Liver (tissue), 9 donors: Measurements from ENCODE around the gene CCDC106. TPM values are rescaled to one million over a fixed set of nuclear protein-coding genes. Genes with fewer than 3 reads are reported as not detected.
A peak's percentile ranks its signal among the peaks of the same experiment; 100 is the strongest.

ENCODE experiments used
- DNase-seq: peaks from one replicate; pipeline ENCODE4 v3.0.0-alpha.2; 2017; ENCODE audit warnings: low spot score
- H3K27ac ChIP-seq, 2 donors: one replicate each; pipeline ENCODE4 v1.7.0; 2013; ENCODE audit warnings: inconsistent platforms in 2 of 2, low read length in 2 of 2, control low read depth in 1 of 2, low read depth in 1 of 2, mild to moderate bottlenecking in 1 of 2
- H3K27me3 ChIP-seq, 4 donors: one replicate each; pipeline versions ENCODE4 v1.6.1 to v1.7.0; 2013; ENCODE audit warnings: low read length in 3 of 4, inconsistent platforms in 1 of 4, mild to moderate bottlenecking in 1 of 4, moderate library complexity in 1 of 4; ENCODE audit not compliant: control insufficient read depth in 4 of 4, insufficient read depth in 4 of 4
- H3K36me3 ChIP-seq, 4 donors: one replicate each; pipeline versions ENCODE4 v1.6.1 to v1.7.0; 2013; ENCODE audit warnings: low read length in 3 of 4, mild to moderate bottlenecking in 3 of 4, low read depth in 1 of 4, moderate library complexity in 1 of 4; ENCODE audit not compliant: control insufficient read depth in 4 of 4, insufficient read depth in 3 of 4
- H3K4me1 ChIP-seq, 4 donors: one replicate each; pipeline versions ENCODE4 v1.6.1 to v1.7.0; 2013; ENCODE audit warnings: low read length in 3 of 4, mild to moderate bottlenecking in 3 of 4, moderate library complexity in 1 of 4; ENCODE audit not compliant: control insufficient read depth in 4 of 4, insufficient read depth in 4 of 4
- H3K4me3 ChIP-seq, 3 donors: one replicate each; pipeline versions ENCODE4 v1.6.1 to v1.7.0; 2013; ENCODE audit warnings: low read length in 3 of 3, control low read depth in 1 of 3, low read depth in 1 of 3, mild to moderate bottlenecking in 1 of 3
- H3K9ac ChIP-seq, 2 donors: one replicate each; pipeline ENCODE4 v1.7.0; 2013; ENCODE audit warnings: low read length in 2 of 2, mild to moderate bottlenecking in 2 of 2, moderate library complexity in 2 of 2, control low read depth in 1 of 2, low read depth in 1 of 2
- H3K9me3 ChIP-seq, 4 donors: one replicate each; pipeline versions ENCODE4 v1.6.1 to v1.7.0; 2013; ENCODE audit warnings: low read length in 3 of 4; ENCODE audit not compliant: control insufficient read depth in 4 of 4
- EGR1 ChIP-seq, 2 donors: IDR thresholded peaks; 2 replicates each; pipeline ENCODE4 v1.6.1; 2016 to 2018; ENCODE audit warnings: antibody characterized with exemption in 2 of 2, low read depth in 2 of 2
- FOXA2 ChIP-seq: IDR thresholded peaks from 2 replicates; pipeline ENCODE4 v1.6.1; 2016; ENCODE audit warnings: antibody characterized with exemption
- RXRA ChIP-seq, 2 donors: IDR thresholded peaks; 2 replicates each; pipeline ENCODE4 v1.6.1; 2017 to 2018; ENCODE audit warnings: antibody characterized with exemption in 2 of 2, mild to moderate bottlenecking in 1 of 2
- SP1 ChIP-seq: IDR thresholded peaks from 2 replicates; pipeline ENCODE4 v1.6.1; 2018; ENCODE audit warnings: antibody characterized with exemption, mild to moderate bottlenecking
- TAF1 ChIP-seq: conservative IDR thresholded peaks from 2 replicates; pipeline ENCODE4 v1.6.1; 2016; ENCODE audit warnings: antibody characterized with exemption, mild to moderate bottlenecking
- YY1 ChIP-seq: IDR thresholded peaks from 2 replicates; pipeline ENCODE4 v1.6.1; 2016; ENCODE audit warnings: antibody characterized with exemption, mild to moderate bottlenecking
- WGBS: extraction: QIAGEN DNeasy Blood & Tissue Kit; methylation state at CpG from one replicate; pipeline ENCODE4 v1.1.7; 2013; 5-methylcytosine and 5-hydroxymethylcytosine counted together
- polyA plus RNA-seq, 2 donors: library from polyadenylated mRNA; stranded (reverse) in 1 of 2; unstranded in 1 of 2; fragments of 200-250 nt in 1 of 2; fragments of >200 nt in 1 of 2; fragmentation: Nextera tagmentation in 1 of 2; extraction: Ambion mirVana in 1 of 2; gene quantifications; one replicate each; pipeline versions ENCODE4 v1.2.1 to v1.2.3, GENCODE V29; 2013 to 2015
- total RNA-seq, 2 donors: library from RNA; depleted of rRNA; stranded (reverse); fragments of >200 nt; gene quantifications; one replicate each; pipeline ENCODE4 v1.2.3, GENCODE V29; 2014
- TF ChIP-seq, protein P1 (sequence below): IDR thresholded peaks from 2 replicates; pipeline ENCODE4 v1.6.1; 2016; ENCODE audit warnings: antibody characterized with exemption, mild to moderate bottlenecking
- TF ChIP-seq, protein P2 (sequence below): IDR thresholded peaks from 2 replicates; pipeline ENCODE4 v1.6.1; 2016; ENCODE audit warnings: antibody characterized with exemption
- donor health status: healthy.
- donor health status: healthy.
- donor health status: healthy.
- donor health status: healthy.
- donor health status: healthy.

The CCDC106 gene
- total and polyA plus RNA-seq, 4 donors: 3.6 to 13.5 (median 5.9) TPM

DNA sequence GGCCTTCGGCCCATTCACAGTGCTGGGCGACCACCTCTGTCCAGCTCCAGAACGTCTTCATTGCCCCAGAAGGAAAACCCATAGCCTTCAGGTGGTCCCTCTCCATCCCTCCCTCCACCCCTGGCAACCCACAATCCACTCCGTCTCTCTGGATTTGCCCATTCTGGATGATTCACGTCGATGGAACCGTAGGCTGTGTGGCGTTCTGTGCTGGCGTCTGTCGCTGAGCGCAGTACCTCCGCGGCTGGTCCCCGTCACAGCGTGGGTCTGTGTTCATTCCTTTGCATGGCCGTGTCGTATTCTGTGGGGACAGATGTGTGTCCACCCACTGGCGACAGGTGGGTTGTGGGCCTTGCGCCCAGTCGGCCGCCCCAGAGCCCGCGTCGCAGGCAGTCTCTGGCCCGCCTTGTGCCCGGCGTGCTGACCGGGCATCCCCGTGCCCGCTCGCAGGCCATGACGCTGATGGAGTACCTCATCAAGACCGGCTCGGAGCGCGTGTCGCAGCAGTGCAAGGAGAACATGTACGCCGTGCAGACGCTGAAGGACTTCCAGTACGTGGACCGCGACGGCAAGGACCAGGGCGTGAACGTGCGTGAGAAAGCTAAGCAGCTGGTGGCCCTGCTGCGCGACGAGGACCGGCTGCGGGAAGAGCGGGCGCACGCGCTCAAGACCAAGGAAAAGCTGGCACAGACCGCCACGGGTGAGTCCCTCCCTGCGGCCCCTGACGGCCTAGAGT lies 37.1 kb downstream of the CCDC106 start:
- TF ChIP-seq, protein P1, sequence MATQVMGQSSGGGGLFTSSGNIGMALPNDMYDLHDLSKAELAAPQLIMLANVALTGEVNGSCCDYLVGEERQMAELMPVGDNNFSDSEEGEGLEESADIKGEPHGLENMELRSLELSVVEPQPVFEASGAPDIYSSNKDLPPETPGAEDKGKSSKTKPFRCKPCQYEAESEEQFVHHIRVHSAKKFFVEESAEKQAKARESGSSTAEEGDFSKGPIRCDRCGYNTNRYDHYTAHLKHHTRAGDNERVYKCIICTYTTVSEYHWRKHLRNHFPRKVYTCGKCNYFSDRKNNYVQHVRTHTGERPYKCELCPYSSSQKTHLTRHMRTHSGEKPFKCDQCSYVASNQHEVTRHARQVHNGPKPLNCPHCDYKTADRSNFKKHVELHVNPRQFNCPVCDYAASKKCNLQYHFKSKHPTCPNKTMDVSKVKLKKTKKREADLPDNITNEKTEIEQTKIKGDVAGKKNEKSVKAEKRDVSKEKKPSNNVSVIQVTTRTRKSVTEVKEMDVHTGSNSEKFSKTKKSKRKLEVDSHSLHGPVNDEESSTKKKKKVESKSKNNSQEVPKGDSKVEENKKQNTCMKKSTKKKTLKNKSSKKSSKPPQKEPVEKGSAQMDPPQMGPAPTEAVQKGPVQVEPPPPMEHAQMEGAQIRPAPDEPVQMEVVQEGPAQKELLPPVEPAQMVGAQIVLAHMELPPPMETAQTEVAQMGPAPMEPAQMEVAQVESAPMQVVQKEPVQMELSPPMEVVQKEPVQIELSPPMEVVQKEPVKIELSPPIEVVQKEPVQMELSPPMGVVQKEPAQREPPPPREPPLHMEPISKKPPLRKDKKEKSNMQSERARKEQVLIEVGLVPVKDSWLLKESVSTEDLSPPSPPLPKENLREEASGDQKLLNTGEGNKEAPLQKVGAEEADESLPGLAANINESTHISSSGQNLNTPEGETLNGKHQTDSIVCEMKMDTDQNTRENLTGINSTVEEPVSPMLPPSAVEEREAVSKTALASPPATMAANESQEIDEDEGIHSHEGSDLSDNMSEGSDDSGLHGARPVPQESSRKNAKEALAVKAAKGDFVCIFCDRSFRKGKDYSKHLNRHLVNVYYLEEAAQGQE: no peak
- TF ChIP-seq, protein P2, sequence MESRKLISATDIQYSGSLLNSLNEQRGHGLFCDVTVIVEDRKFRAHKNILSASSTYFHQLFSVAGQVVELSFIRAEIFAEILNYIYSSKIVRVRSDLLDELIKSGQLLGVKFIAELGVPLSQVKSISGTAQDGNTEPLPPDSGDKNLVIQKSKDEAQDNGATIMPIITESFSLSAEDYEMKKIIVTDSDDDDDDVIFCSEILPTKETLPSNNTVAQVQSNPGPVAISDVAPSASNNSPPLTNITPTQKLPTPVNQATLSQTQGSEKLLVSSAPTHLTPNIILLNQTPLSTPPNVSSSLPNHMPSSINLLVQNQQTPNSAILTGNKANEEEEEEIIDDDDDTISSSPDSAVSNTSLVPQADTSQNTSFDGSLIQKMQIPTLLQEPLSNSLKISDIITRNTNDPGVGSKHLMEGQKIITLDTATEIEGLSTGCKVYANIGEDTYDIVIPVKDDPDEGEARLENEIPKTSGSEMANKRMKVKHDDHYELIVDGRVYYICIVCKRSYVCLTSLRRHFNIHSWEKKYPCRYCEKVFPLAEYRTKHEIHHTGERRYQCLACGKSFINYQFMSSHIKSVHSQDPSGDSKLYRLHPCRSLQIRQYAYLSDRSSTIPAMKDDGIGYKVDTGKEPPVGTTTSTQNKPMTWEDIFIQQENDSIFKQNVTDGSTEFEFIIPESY: no peak
- no peak for TF ChIP-seq FOXA2
- TF ChIP-seq EGR1 (IDR thresholded peaks at IDR 0.05; ENCODE audit: low read depth in 2 of 2): no peak
- H3K27ac ChIP-seq: peak overlapping the region; percentile 96 to 97

GRCh38 chr19:55685776-55686175 lies 37.8 kb downstream of the CCDC106 start:
- H3K9ac ChIP-seq: no peak overlapping the region
- H3K36me3 ChIP-seq: peaks cover 10 to 48% (median 19%) of the 10 kb centered on the region in 4 donors
- no peaks in the 10 kb centered on the region for H3K27me3 ChIP-seq
- no peak overlapping the region for H3K4me3 ChIP-seq
- TF ChIP-seq FOXA2 (no peak), SP1 (no peak), RXRA (IDR thresholded peaks at IDR 0.05) (no peak), YY1 (no peak), TAF1 (no peak)
- TF ChIP-seq, protein P2: no peak
- TF ChIP-seq, protein P1: no peak
- no peak for DNase-seq
- peaks cover 6 to 48% (median 37%) of the 10 kb centered on the region in 4 donors for H3K4me1 ChIP-seq
- no peaks in the 10 kb centered on the region for H3K9me3 ChIP-seq
- 93% methylated on average over 6 of the region's 6 CpGs for WGBS
- no peak overlapping the region for H3K27ac ChIP-seq

More for the DNA sequence above, 37.1 kb downstream of the CCDC106 start:
- H3K4me3 ChIP-seq: no peak overlapping the region
- DNase-seq: no peak
- peaks cover 10 to 47% (median 18%) of the 10 kb centered on the region in 4 donors for H3K36me3 ChIP-seq
- 97% methylated on average over 60 of the region's 60 CpGs for WGBS
- no peak overlapping the region for H3K9ac ChIP-seq
- H3K27me3 ChIP-seq: no peaks in the 10 kb centered on the region
- H3K9me3 ChIP-seq: no peaks in the 10 kb centered on the region
- H3K4me1 ChIP-seq: peaks cover 10 to 54% (median 43%) of the 10 kb centered on the region in 4 donors
